ENCODE results near the gene ATP9A.

GRCh38 chr20:51665543-51666118, 102.6 kb downstream of the ATP9A start:
- TF ChIP-seq, protein P1, sequence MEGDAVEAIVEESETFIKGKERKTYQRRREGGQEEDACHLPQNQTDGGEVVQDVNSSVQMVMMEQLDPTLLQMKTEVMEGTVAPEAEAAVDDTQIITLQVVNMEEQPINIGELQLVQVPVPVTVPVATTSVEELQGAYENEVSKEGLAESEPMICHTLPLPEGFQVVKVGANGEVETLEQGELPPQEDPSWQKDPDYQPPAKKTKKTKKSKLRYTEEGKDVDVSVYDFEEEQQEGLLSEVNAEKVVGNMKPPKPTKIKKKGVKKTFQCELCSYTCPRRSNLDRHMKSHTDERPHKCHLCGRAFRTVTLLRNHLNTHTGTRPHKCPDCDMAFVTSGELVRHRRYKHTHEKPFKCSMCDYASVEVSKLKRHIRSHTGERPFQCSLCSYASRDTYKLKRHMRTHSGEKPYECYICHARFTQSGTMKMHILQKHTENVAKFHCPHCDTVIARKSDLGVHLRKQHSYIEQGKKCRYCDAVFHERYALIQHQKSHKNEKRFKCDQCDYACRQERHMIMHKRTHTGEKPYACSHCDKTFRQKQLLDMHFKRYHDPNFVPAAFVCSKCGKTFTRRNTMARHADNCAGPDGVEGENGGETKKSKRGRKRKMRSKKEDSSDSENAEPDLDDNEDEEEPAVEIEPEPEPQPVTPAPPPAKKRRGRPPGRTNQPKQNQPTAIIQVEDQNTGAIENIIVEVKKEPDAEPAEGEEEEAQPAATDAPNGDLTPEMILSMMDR (IDR thresholded peaks at IDR 0.05) = no peak
- TF ChIP-seq POLR2AphosphoS5 (IDR thresholded peaks at IDR 0.05) = no peak
